SU-DHL-6 (cell line): ENCODE results near the gene GLI3.

Experiments used
- H2AFZ ChIP-seq: fragments of 200-600 bp; sonication (generic); 2 replicates; pipeline ENCODE4 v1.6.1; 2014; ENCODE audit warnings: low read depth, mild to moderate bottlenecking, moderate library complexity, mixed read lengths, antibody characterized with exemption, low read length; ENCODE audit not compliant: severe bottlenecking
- H3F3A ChIP-seq: fragments of 200-600 bp; shearing (Covaris generic); 2 replicates; pipeline ENCODE4 v1.6.0; 2016; ENCODE audit warnings: antibody characterized with exemption, mild to moderate bottlenecking; ENCODE audit not compliant: insufficient read depth
- H3K27ac ChIP-seq: fragments of 200-600 bp; sonication (generic); 2 replicates; pipeline ENCODE4 v1.5.1; 2016; ENCODE audit warnings: low read depth, mild to moderate bottlenecking, low read length, moderate library complexity, mixed read lengths
- H3K27me3 ChIP-seq: fragments of 200-600 bp; sonication (generic), shearing (Covaris generic); 2 replicates; pipeline ENCODE4 v1.6.0; 2014; ENCODE audit warnings: mild to moderate bottlenecking, low read length
- H3K36me3 ChIP-seq: fragments of 200-600 bp; sonication (generic); 2 replicates; pipeline ENCODE4 v1.6.1; 2014; ENCODE audit warnings: mild to moderate bottlenecking, low read length, mixed read lengths
- H3K4me2 ChIP-seq: fragments of 300-600, 200-600 bp; shearing (Covaris generic), sonication (generic); 2 replicates; pipeline ENCODE4 v1.6.0; 2014; ENCODE audit warnings: low read length, low read depth, mild to moderate bottlenecking; ENCODE audit not compliant: poor library complexity, severe bottlenecking
- H3K4me3 ChIP-seq: fragments of 200-600 bp; sonication (generic); 2 replicates; pipeline ENCODE4 v1.5.1; 2014; ENCODE audit warnings: antibody characterized with exemption, low read length, mild to moderate bottlenecking, mixed read lengths; ENCODE audit not compliant: insufficient read depth, poor library complexity, severe bottlenecking
- H3K79me2 ChIP-seq: fragments of 200-600 bp; sonication (generic); 2 replicates; pipeline ENCODE4 v1.6.1; 2014; ENCODE audit warnings: mild to moderate bottlenecking, low read length, moderate library complexity; ENCODE audit not compliant: insufficient read depth
- H3K9ac ChIP-seq: fragments of 200-600 bp; sonication (generic); 2 replicates; pipeline ENCODE4 v1.7.0; 2014; ENCODE audit warnings: mild to moderate bottlenecking, low read length
- H3K9me2 ChIP-seq: fragments of 200-600 bp; sonication (generic); replicated peaks from 2 replicates; pipeline ENCODE4 v1.6.1; 2014; ENCODE audit warnings: low read length; ENCODE audit not compliant: insufficient read depth
- H3K9me3 ChIP-seq: fragments of 200-600 bp; sonication (generic); 2 replicates; pipeline ENCODE4 v1.6.1; 2014; ENCODE audit warnings: low read length, mixed read lengths; ENCODE audit not compliant: insufficient read depth
- H4K20me1 ChIP-seq: fragments of 200-600 bp; sonication (generic); 2 replicates; pipeline ENCODE4 v1.6.1; 2014; ENCODE audit warnings: low read depth, mild to moderate bottlenecking, antibody characterized with exemption, low read length, moderate library complexity, mixed read lengths
- EZH2phosphoT487 ChIP-seq: fragments of 200-600 bp; sonication (generic), shearing (Covaris generic); conservative IDR thresholded peaks from 2 replicates; pipeline ENCODE4 v1.6.1; 2018; ENCODE audit warnings: mild to moderate bottlenecking, antibody characterized with exemption, low read length, moderate library complexity, mixed read lengths
- TF ChIP-seq, protein P1 (sequence below): fragments of 200-600 bp; sonication (generic); IDR thresholded peaks from one replicate; pipeline ENCODE4 v1.5.1; 2017; ENCODE audit warnings: antibody characterized with exemption, mild to moderate bottlenecking, low read length, moderate library complexity; ENCODE audit not compliant: insufficient read depth, poor library complexity, severe bottlenecking

The GLI3 gene

DNA sequence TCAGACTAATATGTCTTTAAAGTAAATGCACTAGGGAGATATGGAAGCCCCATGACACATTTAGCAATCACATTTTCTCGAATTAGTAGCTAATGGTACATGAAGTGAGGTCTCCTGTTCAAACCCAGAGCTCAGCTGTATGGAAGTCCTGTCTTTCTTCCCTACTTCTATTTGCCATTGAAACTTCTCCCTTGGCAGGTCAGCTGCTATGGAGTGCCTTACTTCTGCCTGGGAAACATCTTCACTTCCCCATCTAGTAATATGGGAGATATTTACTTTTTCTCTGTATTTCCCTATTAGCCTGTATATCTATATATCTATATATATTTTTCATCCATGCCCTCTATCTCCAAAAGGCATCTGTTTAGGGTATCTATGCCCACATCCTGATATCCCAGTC is 308.8 kb downstream of the GLI3 start:
- Histone ChIP-seq H4K20me1 (no peaks in the 10 kb centered on the region), H2AFZ (no peak overlapping the region), H3K4me3 (no peak overlapping the region), H3K9me2 (no peaks in the 10 kb centered on the region), H3K9ac (no peak overlapping the region), H3K9me3 (no peaks in the 10 kb centered on the region), H3K4me2 (no peak overlapping the region), H3F3A (no peaks in the 10 kb centered on the region), H3K27me3 (no peaks in the 10 kb centered on the region), H3K79me2 (no peaks in the 10 kb centered on the region), H3K27ac (no peak overlapping the region), H3K36me3 (no peaks in the 10 kb centered on the region)
- TF ChIP-seq, protein P1, sequence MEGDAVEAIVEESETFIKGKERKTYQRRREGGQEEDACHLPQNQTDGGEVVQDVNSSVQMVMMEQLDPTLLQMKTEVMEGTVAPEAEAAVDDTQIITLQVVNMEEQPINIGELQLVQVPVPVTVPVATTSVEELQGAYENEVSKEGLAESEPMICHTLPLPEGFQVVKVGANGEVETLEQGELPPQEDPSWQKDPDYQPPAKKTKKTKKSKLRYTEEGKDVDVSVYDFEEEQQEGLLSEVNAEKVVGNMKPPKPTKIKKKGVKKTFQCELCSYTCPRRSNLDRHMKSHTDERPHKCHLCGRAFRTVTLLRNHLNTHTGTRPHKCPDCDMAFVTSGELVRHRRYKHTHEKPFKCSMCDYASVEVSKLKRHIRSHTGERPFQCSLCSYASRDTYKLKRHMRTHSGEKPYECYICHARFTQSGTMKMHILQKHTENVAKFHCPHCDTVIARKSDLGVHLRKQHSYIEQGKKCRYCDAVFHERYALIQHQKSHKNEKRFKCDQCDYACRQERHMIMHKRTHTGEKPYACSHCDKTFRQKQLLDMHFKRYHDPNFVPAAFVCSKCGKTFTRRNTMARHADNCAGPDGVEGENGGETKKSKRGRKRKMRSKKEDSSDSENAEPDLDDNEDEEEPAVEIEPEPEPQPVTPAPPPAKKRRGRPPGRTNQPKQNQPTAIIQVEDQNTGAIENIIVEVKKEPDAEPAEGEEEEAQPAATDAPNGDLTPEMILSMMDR, result no peak
- no peak for TF ChIP-seq EZH2phosphoT487

- H3K4me2 ChIP-seq, result no peak overlapping the region
- no peaks in the 10 kb centered on the region for H3K9me3 ChIP-seq
- H3K27ac ChIP-seq, result no peak overlapping the region
- H2AFZ ChIP-seq, result no peak overlapping the region
- H3K9ac ChIP-seq, result no peak overlapping the region
- TF ChIP-seq EZH2phosphoT487, result no peak
- TF ChIP-seq, protein P1, result no peak
- no peak overlapping the region for H3K4me3 ChIP-seq
- no peaks in the 10 kb centered on the region for H3K36me3 ChIP-seq
- H3K9me2 ChIP-seq, result no peaks in the 10 kb centered on the region
- H3K79me2 ChIP-seq, result no peaks in the 10 kb centered on the region
- H3K27me3 ChIP-seq, result no peaks in the 10 kb centered on the region
- no peaks in the 10 kb centered on the region for H3F3A ChIP-seq
- H4K20me1 ChIP-seq, result no peaks in the 10 kb centered on the region
Measured at GRCh38 chr7:41927380-41927779, 309.6 kb downstream of the GLI3 start.

- no peak for TF ChIP-seq EZH2phosphoT487
- TF ChIP-seq, protein P1, result no peak
- Histone ChIP-seq H3K4me2 (no peak overlapping the region), H3K9me2 (no peaks in the 10 kb centered on the region), H3K4me3 (no peak overlapping the region), H3K9ac (no peak overlapping the region), H3K27me3 (no peaks in the 10 kb centered on the region), H2AFZ (no peak overlapping the region), H3K36me3 (no peaks in the 10 kb centered on the region), H3K27ac (no peak overlapping the region), H3K79me2 (no peaks in the 10 kb centered on the region), H3F3A (no peaks in the 10 kb centered on the region), H4K20me1 (no peaks in the 10 kb centered on the region), H3K9me3 (no peaks in the 10 kb centered on the region)
Measured at GRCh38 chr7:41925946-41926345, 311.1 kb downstream of the GLI3 start.

DNA sequence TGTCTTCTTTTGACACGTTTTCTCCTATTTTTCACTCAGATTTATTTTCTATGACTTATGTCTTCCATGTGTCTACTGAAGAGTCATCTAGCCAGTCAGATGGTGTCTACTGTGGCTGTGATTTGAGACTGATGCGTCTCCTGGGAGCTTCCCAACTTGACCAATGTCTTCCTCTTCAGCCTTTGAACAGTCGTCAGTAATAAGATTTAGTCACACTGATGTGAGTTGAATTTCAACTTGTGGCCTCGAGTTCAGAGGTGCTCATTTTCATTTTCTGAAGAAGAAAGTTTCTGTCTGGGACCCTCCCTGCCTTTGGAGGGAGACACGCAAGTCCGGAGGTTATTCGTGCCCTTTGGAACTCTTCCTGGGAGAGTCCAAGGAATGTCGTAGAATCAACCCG is 312.2 kb downstream of the GLI3 start:
- Histone ChIP-seq H3K9me3 (no peaks in the 10 kb centered on the region), H3K4me3 (no peak overlapping the region), H3K27ac (no peak overlapping the region), H3K9me2 (no peaks in the 10 kb centered on the region; the same call in 1 of the 2 replicates), H3K79me2 (no peaks in the 10 kb centered on the region), H2AFZ (no peak overlapping the region), H3K36me3 (no peaks in the 10 kb centered on the region), H4K20me1 (no peaks in the 10 kb centered on the region), H3K4me2 (no peak overlapping the region), H3K27me3 (no peaks in the 10 kb centered on the region), H3F3A (no peaks in the 10 kb centered on the region), H3K9ac (no peak overlapping the region)
- TF ChIP-seq, protein P1, result no peak
- no peak for TF ChIP-seq EZH2phosphoT487
